ENCODE results near the gene CYTIP. TPM values are rescaled to one million over a fixed set of nuclear protein-coding genes. Genes with fewer than 3 reads are reported as not detected.

The CYTIP gene
- total RNA-seq, 2 donors from 2014 or later, result 0.31 TPM; not detected in 1

- peaks cover 10% of the 10 kb centered on the region for H3K4me1 ChIP-seq (ENCODE audit: control insufficient read depth, insufficient read depth, low read length)
- H3K36me3 ChIP-seq (ENCODE audit: control insufficient read depth, insufficient read depth, low read length), result no peaks in the 10 kb centered on the region
- Mint-ChIP-seq H3K27me3 (ENCODE audit: insufficient read depth) (no peaks in the 10 kb centered on the region), H3K9me3 (no peaks in the 10 kb centered on the region), H3K4me1 (peaks cover 23% of the 10 kb centered on the region), H3K4me3 (no peak overlapping the region), H3K27ac (no peak overlapping the region), H3K36me3 (ENCODE audit: low read depth) (no peaks in the 10 kb centered on the region)
- DNase-seq, result no peak
- no peak overlapping the region for H3K9ac ChIP-seq (ENCODE audit: extremely low read depth, low read length, poor library complexity, severe bottlenecking)
- WGBS, 2 experiments (ENCODE audit: insufficient coverage in 1 of 2, insufficient read length in 1 of 2), result 89 to 90% methylated on average over 1 to 5 of the region's 5 CpGs
- H3K4me3 ChIP-seq (ENCODE audit: low read length), result no peak overlapping the region
- no peak for TF ChIP-seq CTCF (conservative IDR thresholded peaks at IDR 0.05)
- no peak overlapping the region for H3K27ac ChIP-seq (ENCODE audit: low read depth, low read length)
- H3K9me3 ChIP-seq (ENCODE audit: control insufficient read depth, low read length), result no peaks in the 10 kb centered on the region
- H3K27me3 ChIP-seq (ENCODE audit: control insufficient read depth, insufficient read depth, low read length, poor library complexity, severe bottlenecking), result no peaks in the 10 kb centered on the region
Measured at GRCh38 chr2:157440404-157441071, 3.4 kb downstream of the CYTIP start.

GRCh38 chr2:157439824-157440186 lies 4.1 kb downstream of the CYTIP start:
- H3K36me3 Mint-ChIP-seq (ENCODE audit: low read depth), result no peaks in the 10 kb centered on the region
- Histone ChIP-seq H3K9ac (ENCODE audit: extremely low read depth, low read length, poor library complexity, severe bottlenecking) (no peak overlapping the region), H3K27me3 (ENCODE audit: control insufficient read depth, insufficient read depth, low read length, poor library complexity, severe bottlenecking) (no peaks in the 10 kb centered on the region), H3K9me3 (ENCODE audit: control insufficient read depth, low read length) (no peaks in the 10 kb centered on the region), H3K27ac (ENCODE audit: low read depth, low read length) (no peak overlapping the region), H3K4me3 (ENCODE audit: low read length) (no peak overlapping the region), H3K36me3 (ENCODE audit: control insufficient read depth, insufficient read depth, low read length) (no peaks in the 10 kb centered on the region), H3K4me1 (ENCODE audit: control insufficient read depth, insufficient read depth, low read length) (peaks cover 10% of the 10 kb centered on the region)
- no peak for TF ChIP-seq CTCF (conservative IDR thresholded peaks at IDR 0.05)
- no peak overlapping the region for H3K27ac Mint-ChIP-seq
- peaks cover 24% of the 10 kb centered on the region for H3K4me1 Mint-ChIP-seq
- 100% methylated on average over 1 of the region's 1 CpG; no CpG with 5 or more reads in 1 of the 2 experiments for WGBS, 2 experiments (ENCODE audit: insufficient coverage in 1 of 2, insufficient read length in 1 of 2)
- H3K9me3 Mint-ChIP-seq, result no peaks in the 10 kb centered on the region
- no peaks in the 10 kb centered on the region for H3K27me3 Mint-ChIP-seq (ENCODE audit: insufficient read depth)
- H3K4me3 Mint-ChIP-seq, result no peak overlapping the region
- DNase-seq, result no peak

DNA sequence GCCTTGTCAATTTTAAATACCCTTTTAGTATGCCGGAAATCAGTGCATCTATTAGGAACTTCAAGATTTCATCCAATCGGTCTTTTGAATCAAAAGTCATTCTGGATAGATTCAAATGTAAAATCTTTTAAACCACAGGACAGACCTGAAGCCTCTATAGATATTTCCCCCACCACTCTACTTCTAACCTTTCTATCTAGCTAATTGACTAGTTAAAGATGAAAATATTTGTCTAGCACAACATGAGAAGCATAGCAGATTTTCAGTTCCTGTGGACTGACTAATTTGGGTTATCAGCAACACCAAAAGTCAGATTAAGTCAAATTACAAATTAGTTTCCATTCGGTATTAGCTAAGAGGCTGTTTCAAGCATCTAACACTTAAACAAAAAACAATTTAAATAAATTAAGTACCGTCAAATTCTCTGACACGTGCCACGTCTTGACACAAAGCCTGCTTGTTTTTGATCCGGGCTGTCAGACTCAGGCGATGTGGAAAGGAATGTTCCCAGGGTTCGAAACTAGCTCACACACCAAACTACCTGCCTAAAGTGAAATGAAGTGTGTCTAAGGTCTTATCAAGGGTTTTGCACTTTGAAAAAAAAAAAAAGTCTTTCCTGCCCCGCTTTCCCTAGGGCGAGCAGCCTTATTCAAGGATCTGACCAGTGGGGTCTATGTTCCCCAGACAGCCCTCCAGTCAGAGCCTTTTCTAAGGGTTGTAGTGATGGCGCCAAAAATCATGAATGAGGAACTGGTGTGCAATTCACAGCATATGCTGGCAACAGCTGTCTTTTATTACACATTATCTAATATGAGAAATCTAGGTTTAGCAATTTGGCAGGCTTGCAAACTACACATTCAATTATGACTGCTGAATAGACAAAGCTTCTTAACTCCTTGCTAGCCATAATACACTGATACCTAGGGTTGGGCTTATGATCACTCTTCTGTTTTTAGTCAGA lies 4.7 kb downstream of the CYTIP start:
- H3K4me3 ChIP-seq (ENCODE audit: low read length), result no peak overlapping the region
- H3K4me1 ChIP-seq (ENCODE audit: control insufficient read depth, insufficient read depth, low read length), result peaks cover 10% of the 10 kb centered on the region
- Mint-ChIP-seq H3K36me3 (ENCODE audit: low read depth) (no peaks in the 10 kb centered on the region), H3K9me3 (no peaks in the 10 kb centered on the region), H3K27me3 (ENCODE audit: insufficient read depth) (no peaks in the 10 kb centered on the region), H3K4me3 (no peak overlapping the region), H3K27ac (no peak overlapping the region), H3K4me1 (peaks cover 28% of the 10 kb centered on the region)
- H3K36me3 ChIP-seq (ENCODE audit: control insufficient read depth, insufficient read depth, low read length), result no peaks in the 10 kb centered on the region
- WGBS, 2 experiments (ENCODE audit: insufficient coverage in 1 of 2, insufficient read length in 1 of 2), result 91% methylated on average over 10 to 12 of the region's 12 CpGs
- no peak overlapping the region for H3K27ac ChIP-seq (ENCODE audit: low read depth, low read length)
- H3K27me3 ChIP-seq (ENCODE audit: control insufficient read depth, insufficient read depth, low read length, poor library complexity, severe bottlenecking), result no peaks in the 10 kb centered on the region
- H3K9me3 ChIP-seq (ENCODE audit: control insufficient read depth, low read length), result no peaks in the 10 kb centered on the region
- TF ChIP-seq CTCF (conservative IDR thresholded peaks at IDR 0.05), result no peak
- no peak overlapping the region for H3K9ac ChIP-seq (ENCODE audit: extremely low read depth, low read length, poor library complexity, severe bottlenecking)
- DNase-seq, result no peak

All from endodermal cell (in vitro differentiated cells).